ENCODE data around the gene PEX6. TPM values are rescaled to one million over a fixed set of nuclear protein-coding genes. Genes with fewer than 3 reads are reported as not detected.

The PEX6 gene
- total and polyA plus RNA-seq, 2 of the 13 experiments (the other 11 are each of a cell fraction or from before 2014, with no cell fraction given), result 5.1 to 6.7 TPM

- TF ChIP-seq TFDP1 (CRISPR knock-in tag; IDR thresholded peaks at IDR 0.05; ENCODE audit: borderline replicate concordance) (no peak), ATM (IDR thresholded peaks at IDR 0.05; ENCODE audit: borderline replicate concordance) (no peak), ZNF343 (CRISPR knock-in tag; IDR thresholded peaks at IDR 0.05) (0 out of 2 replicates have a peak, but pooled peaks have one; percentile 69), HBP1 (CRISPR knock-in tag; IDR thresholded peaks at IDR 0.05; ENCODE audit: low read depth) (no peak), NAIF1 (CRISPR knock-in tag; IDR thresholded peaks at IDR 0.05; ENCODE audit: borderline replicate concordance) (no peak), RXRB (CRISPR knock-in tag; IDR thresholded peaks at IDR 0.05; ENCODE audit: borderline replicate concordance) (peak; percentile 58; the same call in 1 of the 2 replicates), PBX3 (CRISPR knock-in tag; IDR thresholded peaks at IDR 0.05; ENCODE audit: borderline replicate concordance) (no peak), IRX3 (CRISPR knock-in tag; IDR thresholded peaks at IDR 0.05; ENCODE audit: borderline replicate concordance, low read depth) (no peak), ZNF12 (CRISPR knock-in tag; IDR thresholded peaks at IDR 0.05) (no peak; the same call in 1 of the 2 replicates), SP2 (CRISPR knock-in tag; IDR thresholded peaks at IDR 0.05) (no peak), PREB (CRISPR knock-in tag; IDR thresholded peaks at IDR 0.05) (no peak), ZNF280D (CRISPR knock-in tag; IDR thresholded peaks at IDR 0.05) (no peak), SRSF4 (IDR thresholded peaks at IDR 0.05; ENCODE audit: low read depth, low read length, poor library complexity, severe bottlenecking) (no peak), PRMT3 (CRISPR knock-in tag; IDR thresholded peaks at IDR 0.05; ENCODE audit: borderline replicate concordance, low read depth) (no peak), ZFP90 (CRISPR knock-in tag; IDR thresholded peaks at IDR 0.05; ENCODE audit: borderline replicate concordance) (no peak), ZNF570 (CRISPR knock-in tag; IDR thresholded peaks at IDR 0.05; ENCODE audit: borderline replicate concordance) (no peak), ARNTL (CRISPR knock-in tag; IDR thresholded peaks at IDR 0.05) (no peak), ZBTB38 (CRISPR knock-in tag; IDR thresholded peaks at IDR 0.05) (0 out of 2 replicates have a peak, but pooled peaks have one; percentile 31), ADNP (CRISPR knock-in tag; IDR thresholded peaks at IDR 0.05) (no peak)
Measured at GRCh38 chr6:42942444-42942843, 36.5 kb downstream of the PEX6 start (continued).

Measured in HepG2 (cell line).